SK-N-SH treated with all-trans-retinoic acid at 6 μM for 48 hours (cell line): ENCODE data around the gene PFN4.
"Not testable (repeated sequence)": the region's sequence is repeated elsewhere in the genome, so short reads cannot be mapped to it uniquely, and the experiment has no call there.

ENCODE experiments used
- ESRRG ChIP-seq: fragments of 250-450 bp; sonication (Bioruptor Pico); IDR thresholded peaks from 2 replicates; pipeline ENCODE4 v1.6.1; 2021; ENCODE audit warnings: mild to moderate bottlenecking
- PPARA ChIP-seq: fragments of 250-450 bp; sonication (Bioruptor Pico); IDR thresholded peaks from 2 replicates; pipeline ENCODE4 v1.5.0; 2020; ENCODE audit warnings: mild to moderate bottlenecking, borderline replicate concordance
- ZFP30 ChIP-seq: fragments of 450-650 bp; formaldehyde crosslinking; IDR thresholded peaks from 2 replicates; pipeline ENCODE4 v1.5.0; 2022; ENCODE audit warnings: mild to moderate bottlenecking, moderate library complexity
- ZNF70 ChIP-seq: fragments of 450-650 bp; formaldehyde crosslinking; IDR thresholded peaks from 2 replicates; pipeline ENCODE4 v1.5.0; 2020; ENCODE audit warnings: mild to moderate bottlenecking, moderate library complexity

DNA sequence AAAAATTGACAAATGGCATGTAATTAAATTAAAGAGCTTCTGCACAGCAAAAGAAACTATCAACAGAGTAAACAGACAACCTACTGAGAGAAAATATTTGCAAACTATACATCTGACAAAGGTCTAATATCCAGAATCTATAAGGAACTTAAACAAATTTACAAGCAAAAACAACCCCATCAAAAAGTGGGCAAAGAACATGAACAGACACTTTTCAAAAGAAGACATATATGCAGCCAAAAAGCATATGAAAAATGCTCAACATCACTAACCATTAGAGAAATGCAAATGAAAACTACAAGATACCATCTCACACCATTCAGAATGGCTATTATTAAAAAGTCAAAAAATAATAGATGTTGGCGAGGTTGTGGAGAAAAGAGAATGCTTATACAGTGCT, 13.7 kb downstream of the PFN4 start:
- not testable (repeated sequence) for TF ChIP-seq PPARA, ZFP30, ESRRG, ZNF70 (CRISPR knock-in tag)
